Measurements from ENCODE around the gene KRTAP20-4. TPM values are rescaled to one million over a fixed set of nuclear protein-coding genes. Genes with fewer than 3 reads are reported as not detected.

KRTAP20-4 gene
- total RNA-seq, 2 experiments from 2014 or later, result not detected

DNA sequence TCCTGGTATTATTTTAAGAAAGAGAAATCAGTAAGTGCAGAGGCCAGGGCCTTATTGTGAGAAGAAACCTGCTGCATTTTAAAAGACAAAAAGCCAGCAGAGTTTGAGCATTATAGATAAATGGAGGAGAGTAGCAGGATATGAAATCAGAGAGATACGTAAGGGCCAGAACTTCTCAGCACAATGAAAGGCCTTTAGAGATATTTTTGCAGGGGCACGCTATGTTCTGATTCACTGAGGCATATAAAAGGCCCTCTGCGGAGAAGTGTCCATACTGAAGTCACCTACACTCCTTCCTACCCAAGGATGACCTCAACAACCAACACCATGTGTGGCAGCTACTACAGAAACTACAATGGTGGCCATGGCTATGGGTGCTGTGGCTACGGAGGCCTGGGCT, 28.3 kb upstream of the KRTAP20-4 start, which contains the start of gene KRTAP6-3:
KRTAP6-3 (plus strand) TSS at position 301 of the 400 bp plus-strand sequence; CDS start at position 307, 6 bp downstream.
- Histone ChIP-seq H2AFZ (ENCODE audit: low read length) (no peak within 1 kb of the TSS), H3K27ac (ENCODE audit: low read depth, low read length, poor library complexity, severe bottlenecking) (no peak within 1 kb of the TSS), H3K36me3 (ENCODE audit: insufficient read depth, low read length) (no peaks in the 10 kb centered on the region), H3K4me1 (ENCODE audit: insufficient read depth, low read length, poor library complexity, severe bottlenecking) (no peaks in the 10 kb centered on the region), H3K4me2 (ENCODE audit: low read length) (no peak within 1 kb of the TSS), H3K4me3 (ENCODE audit: low read depth, low read length, poor library complexity, severe bottlenecking) (no peak within 1 kb of the TSS), H4K20me1 (ENCODE audit: insufficient read depth, low read length) (no peaks in the 10 kb centered on the region), H3K9me3 (ENCODE audit: low read length) (no peaks in the 10 kb centered on the region), H3K79me2 (ENCODE audit: insufficient read depth, low read depth, low read length) (no peaks in the 10 kb centered on the region), H3K9me2 (ENCODE audit: insufficient read depth, low read length) (no peaks in the 10 kb centered on the region)
- DNase-seq (ENCODE audit: low spot score), result no peak
- CTCF ChIA-PET (ENCODE audit: unreplicated experiment), result no interaction called here
- no peak for TF ChIP-seq EZH2phosphoT487 (IDR thresholded peaks at IDR 0.05; ENCODE audit: borderline replicate concordance, low read depth, low read length)
- TF ChIP-seq, protein P1, sequence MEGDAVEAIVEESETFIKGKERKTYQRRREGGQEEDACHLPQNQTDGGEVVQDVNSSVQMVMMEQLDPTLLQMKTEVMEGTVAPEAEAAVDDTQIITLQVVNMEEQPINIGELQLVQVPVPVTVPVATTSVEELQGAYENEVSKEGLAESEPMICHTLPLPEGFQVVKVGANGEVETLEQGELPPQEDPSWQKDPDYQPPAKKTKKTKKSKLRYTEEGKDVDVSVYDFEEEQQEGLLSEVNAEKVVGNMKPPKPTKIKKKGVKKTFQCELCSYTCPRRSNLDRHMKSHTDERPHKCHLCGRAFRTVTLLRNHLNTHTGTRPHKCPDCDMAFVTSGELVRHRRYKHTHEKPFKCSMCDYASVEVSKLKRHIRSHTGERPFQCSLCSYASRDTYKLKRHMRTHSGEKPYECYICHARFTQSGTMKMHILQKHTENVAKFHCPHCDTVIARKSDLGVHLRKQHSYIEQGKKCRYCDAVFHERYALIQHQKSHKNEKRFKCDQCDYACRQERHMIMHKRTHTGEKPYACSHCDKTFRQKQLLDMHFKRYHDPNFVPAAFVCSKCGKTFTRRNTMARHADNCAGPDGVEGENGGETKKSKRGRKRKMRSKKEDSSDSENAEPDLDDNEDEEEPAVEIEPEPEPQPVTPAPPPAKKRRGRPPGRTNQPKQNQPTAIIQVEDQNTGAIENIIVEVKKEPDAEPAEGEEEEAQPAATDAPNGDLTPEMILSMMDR (conservative IDR thresholded peaks at IDR 0.05; ENCODE audit: low read length), result no peak
- POLR2A ChIA-PET, result no interaction called here
- intact Hi-C loops (cut with micrococcal nuclease; ENCODE audit: unreplicated experiment), result no loop called here
- no TSS peak for BruUV-seq (replicated peaks)

- H3K79me2 ChIP-seq (ENCODE audit: insufficient read depth, low read depth, low read length), result no peaks in the 10 kb centered on the region
- no peak within 1 kb of the TSS for H3K4me3 ChIP-seq (ENCODE audit: low read depth, low read length, poor library complexity, severe bottlenecking)
- H3K4me1 ChIP-seq (ENCODE audit: insufficient read depth, low read length, poor library complexity, severe bottlenecking), result no peaks in the 10 kb centered on the region
- no peaks in the 10 kb centered on the region for H3K9me2 ChIP-seq (ENCODE audit: insufficient read depth, low read length)
- no peak within 1 kb of the TSS for H3K4me2 ChIP-seq (ENCODE audit: low read length)
- H3K9me3 ChIP-seq (ENCODE audit: low read length), result peaks cover 18% of the 10 kb centered on the region; the same call in 1 of the 2 replicates
- POLR2A ChIA-PET, result no interaction called here
- TF ChIP-seq, protein P1 (conservative IDR thresholded peaks at IDR 0.05; ENCODE audit: low read length), result no peak
- TF ChIP-seq EZH2phosphoT487 (IDR thresholded peaks at IDR 0.05; ENCODE audit: borderline replicate concordance, low read depth, low read length), result no peak
- H2AFZ ChIP-seq (ENCODE audit: low read length), result no peak within 1 kb of the TSS
- H3K36me3 ChIP-seq (ENCODE audit: insufficient read depth, low read length), result no peaks in the 10 kb centered on the region
- H3K27ac ChIP-seq (ENCODE audit: low read depth, low read length, poor library complexity, severe bottlenecking), result no peak within 1 kb of the TSS
- H4K20me1 ChIP-seq (ENCODE audit: insufficient read depth, low read length), result no peaks in the 10 kb centered on the region
- BruUV-seq (replicated peaks), result no TSS peak
- intact Hi-C loops (cut with micrococcal nuclease; ENCODE audit: unreplicated experiment), result no loop called here
- CTCF ChIA-PET (ENCODE audit: unreplicated experiment), result no interaction called here
- no peak for DNase-seq (ENCODE audit: low spot score)
Observed at GRCh38 chr21:30598802-30599201, 21.6 kb upstream of the KRTAP20-4 start, which contains the start of gene KRTAP6-2. Gene KRTAP6-2, minus strand, starts transcription at chr21:30598902. Its CDS starts 28 bp downstream, at chr21:30598874.

GRCh38 chr21:30600787-30601186, 19.6 kb upstream of the KRTAP20-4 start, which contains the start of gene KRTAP22-1:
Gene KRTAP22-1, plus strand, starts transcription at chr21:30601087.
- H3K4me3 ChIP-seq (ENCODE audit: low read depth, low read length, poor library complexity, severe bottlenecking), result no peak within 1 kb of the TSS
- intact Hi-C loops (cut with micrococcal nuclease; ENCODE audit: unreplicated experiment), result no loop called here
- no peak for DNase-seq (ENCODE audit: low spot score)

More at GRCh38 chr21:30600787-30601186, 19.6 kb upstream of the KRTAP20-4 start, which contains the start of gene KRTAP22-1:
- no peak within 1 kb of the TSS for H3K4me2 ChIP-seq (ENCODE audit: low read length)
- H3K4me1 ChIP-seq (ENCODE audit: insufficient read depth, low read length, poor library complexity, severe bottlenecking), result no peaks in the 10 kb centered on the region
- BruUV-seq (replicated peaks), result no TSS peak
- no peaks in the 10 kb centered on the region for H3K79me2 ChIP-seq (ENCODE audit: insufficient read depth, low read depth, low read length)
- no peak for TF ChIP-seq EZH2phosphoT487 (IDR thresholded peaks at IDR 0.05; ENCODE audit: borderline replicate concordance, low read depth, low read length)
- TF ChIP-seq, protein P1 (conservative IDR thresholded peaks at IDR 0.05; ENCODE audit: low read length), result no peak
- POLR2A ChIA-PET, result interaction anchor here (0.6 kb wide), 1 partner anchor 10 kb away, joined by 3 read pairs; no protein-coding TSS in a partner anchor
- peaks cover 18% of the 10 kb centered on the region; the same call in 1 of the 2 replicates for H3K9me3 ChIP-seq (ENCODE audit: low read length)
- no peaks in the 10 kb centered on the region for H3K36me3 ChIP-seq (ENCODE audit: insufficient read depth, low read length)
- H4K20me1 ChIP-seq (ENCODE audit: insufficient read depth, low read length), result no peaks in the 10 kb centered on the region
- H2AFZ ChIP-seq (ENCODE audit: low read length), result no peak within 1 kb of the TSS
- no peaks in the 10 kb centered on the region for H3K9me2 ChIP-seq (ENCODE audit: insufficient read depth, low read length)
- CTCF ChIA-PET (ENCODE audit: unreplicated experiment), result no interaction called here
- H3K27ac ChIP-seq (ENCODE audit: low read depth, low read length, poor library complexity, severe bottlenecking), result no peak within 1 kb of the TSS
